Stimulated activated CD4-positive, alpha-beta T cell treated with anti-CD3 and anti-CD28 coated beads, Interleukin-4, amount 100 ng/mL, for 1 hour (primary cell): ENCODE measurements around the gene SSUH2.
"Not testable (repeated sequence)": the region's sequence is repeated elsewhere in the genome, so short reads cannot be mapped to it uniquely, and the experiment has no call there.

Experiments
- DNase-seq: peaks from one replicate; pipeline ENCODE4 v3.0.0-alpha.2; 2020

SSUH2 gene

GRCh38 chr3:8658306-8659212, 14.0 kb upstream of the SSUH2 start:
- no peak for DNase-seq

GRCh38 chr3:8657804-8658305, 13.3 kb upstream of the SSUH2 start:
- no peak for DNase-seq

DNA sequence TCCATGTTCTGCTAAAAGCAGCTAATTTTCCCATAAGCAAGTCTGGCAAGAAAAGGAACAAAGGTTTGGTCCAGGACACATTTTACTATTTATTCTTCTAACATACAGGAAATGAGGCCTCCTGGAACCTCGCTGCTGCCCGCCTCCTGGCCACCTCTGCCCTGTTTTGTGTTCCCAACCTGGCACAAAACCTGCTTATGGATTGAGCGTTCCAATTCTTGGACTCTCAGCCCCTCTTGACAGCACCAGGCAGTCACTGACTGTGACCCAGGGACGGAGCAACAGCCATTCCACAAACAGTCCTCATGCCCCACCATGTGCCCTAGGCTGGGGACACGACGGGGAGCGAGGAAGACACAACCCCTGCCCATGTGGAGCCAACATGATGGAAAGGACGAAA, 11.6 kb upstream of the SSUH2 start:
- DNase-seq: no peak

DNA sequence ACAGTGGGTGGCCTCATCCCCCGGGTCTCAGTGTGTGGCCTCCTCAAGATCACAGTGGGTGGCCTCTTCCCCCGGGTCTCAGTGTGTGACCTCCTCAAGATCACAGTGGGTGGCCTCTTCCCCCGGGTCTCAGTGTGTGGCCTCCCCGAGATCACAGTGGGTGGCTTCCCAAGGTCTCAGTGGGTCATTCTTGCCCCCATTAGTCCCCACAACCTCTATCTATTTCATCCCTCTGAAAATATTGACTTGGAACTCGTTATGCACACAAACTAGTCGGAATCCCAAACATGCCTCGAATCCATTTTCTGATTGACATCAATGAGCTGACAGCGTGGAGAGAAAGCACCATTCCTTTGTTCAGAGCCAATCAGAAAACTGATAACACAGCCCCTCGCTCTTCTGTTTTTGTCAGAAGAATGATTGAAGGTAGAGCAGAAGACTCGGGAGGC, 10.8 kb upstream of the SSUH2 start:
- no peak for DNase-seq

DNA sequence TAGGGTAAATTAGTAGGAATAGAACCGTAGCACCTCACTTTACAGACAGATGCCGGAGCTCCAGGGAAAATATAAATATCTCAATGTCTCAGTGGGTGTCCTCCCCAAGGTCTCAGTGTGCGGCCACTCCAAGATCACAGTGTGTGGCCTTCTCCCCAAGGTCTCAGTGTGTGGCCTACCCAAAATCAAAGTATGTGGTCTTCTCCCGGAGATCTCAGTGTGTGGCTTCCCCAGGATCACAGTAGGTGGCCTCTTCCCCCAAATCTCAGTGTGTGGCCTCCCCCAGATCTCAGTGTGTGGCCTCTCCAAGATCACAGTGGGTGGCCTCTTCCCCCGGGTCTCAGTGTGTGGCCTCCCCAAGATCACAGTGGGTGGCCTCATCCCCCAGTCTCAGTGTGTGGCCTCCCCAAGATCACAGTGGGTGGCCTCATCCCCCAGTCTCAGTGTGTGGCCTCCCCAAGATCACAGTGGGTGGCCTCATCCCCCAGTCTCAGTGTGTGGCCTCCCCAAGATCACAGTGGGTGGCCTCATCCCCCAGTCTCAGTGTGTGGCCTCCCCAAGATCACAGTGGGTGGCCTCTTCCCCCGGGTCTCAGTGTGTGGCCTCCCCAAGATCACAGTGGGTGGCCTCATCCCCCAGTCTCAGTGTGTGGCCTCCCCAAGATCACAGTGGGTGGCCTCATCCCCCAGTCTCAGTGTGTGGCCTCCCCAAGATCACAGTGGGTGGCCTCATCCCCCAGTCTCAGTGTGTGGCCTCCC, 10.2 kb upstream of the SSUH2 start:
- not testable (repeated sequence) for DNase-seq

DNA sequence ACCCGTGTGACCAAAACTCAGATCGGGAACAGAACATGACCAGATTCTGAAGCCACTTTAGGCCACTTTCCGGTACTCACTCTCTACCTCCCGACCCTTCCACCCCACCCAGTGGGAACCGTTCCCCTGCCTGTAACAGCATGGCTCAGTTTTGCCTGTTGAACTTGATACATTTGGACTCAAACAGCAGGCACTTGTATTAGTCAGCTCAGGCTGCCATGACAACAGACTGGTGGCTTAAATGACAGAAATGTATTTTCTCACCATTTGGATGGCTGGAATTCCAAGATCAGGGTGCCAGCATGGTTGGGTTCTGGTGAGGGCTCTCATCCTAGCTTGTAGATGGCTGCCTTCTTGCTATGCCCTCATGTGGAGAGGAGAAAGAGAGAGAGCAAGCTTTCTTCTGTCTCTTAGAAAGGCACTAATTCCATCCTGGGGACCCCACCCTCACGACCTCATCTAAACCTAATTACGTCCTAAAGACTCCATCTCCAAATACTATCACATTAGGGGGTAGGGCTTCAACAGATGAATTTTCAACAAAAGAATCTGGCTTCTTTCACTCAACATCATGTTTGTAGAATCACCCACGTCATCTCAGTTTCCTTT, 9.3 kb upstream of the SSUH2 start:
- no peak for DNase-seq

DNA sequence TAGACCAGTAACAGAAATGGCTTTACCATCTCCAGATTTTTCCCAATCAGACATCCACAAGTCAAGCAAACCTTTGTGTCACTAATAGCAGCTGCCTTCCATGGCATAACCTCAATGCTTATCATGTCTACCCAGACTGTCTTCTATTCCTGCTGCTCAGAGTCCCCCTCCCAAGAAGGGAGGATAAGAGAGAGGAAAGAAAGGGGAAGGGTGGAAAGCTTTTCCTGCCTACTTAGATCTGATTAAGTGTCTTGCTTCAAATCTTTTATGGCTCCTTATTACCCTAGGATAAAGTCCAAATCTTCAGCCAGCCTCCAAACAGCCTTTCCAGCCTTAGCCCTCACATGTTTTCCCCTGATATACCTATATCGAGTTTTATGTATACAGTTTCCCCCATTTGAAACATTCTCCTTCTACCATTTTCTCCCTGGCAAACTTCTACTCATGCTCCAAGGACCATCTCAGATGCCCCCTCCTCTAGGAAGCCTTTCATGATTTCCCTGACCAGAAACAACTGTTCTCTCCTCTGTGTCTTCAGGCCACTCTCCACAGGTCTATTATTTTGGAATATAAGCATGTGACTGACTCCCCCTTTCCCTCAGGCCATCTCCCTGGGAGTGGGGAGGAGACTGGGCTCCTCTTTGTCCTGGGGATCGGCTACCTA, 7.9 kb upstream of the SSUH2 start:
- no peak for DNase-seq

DNA sequence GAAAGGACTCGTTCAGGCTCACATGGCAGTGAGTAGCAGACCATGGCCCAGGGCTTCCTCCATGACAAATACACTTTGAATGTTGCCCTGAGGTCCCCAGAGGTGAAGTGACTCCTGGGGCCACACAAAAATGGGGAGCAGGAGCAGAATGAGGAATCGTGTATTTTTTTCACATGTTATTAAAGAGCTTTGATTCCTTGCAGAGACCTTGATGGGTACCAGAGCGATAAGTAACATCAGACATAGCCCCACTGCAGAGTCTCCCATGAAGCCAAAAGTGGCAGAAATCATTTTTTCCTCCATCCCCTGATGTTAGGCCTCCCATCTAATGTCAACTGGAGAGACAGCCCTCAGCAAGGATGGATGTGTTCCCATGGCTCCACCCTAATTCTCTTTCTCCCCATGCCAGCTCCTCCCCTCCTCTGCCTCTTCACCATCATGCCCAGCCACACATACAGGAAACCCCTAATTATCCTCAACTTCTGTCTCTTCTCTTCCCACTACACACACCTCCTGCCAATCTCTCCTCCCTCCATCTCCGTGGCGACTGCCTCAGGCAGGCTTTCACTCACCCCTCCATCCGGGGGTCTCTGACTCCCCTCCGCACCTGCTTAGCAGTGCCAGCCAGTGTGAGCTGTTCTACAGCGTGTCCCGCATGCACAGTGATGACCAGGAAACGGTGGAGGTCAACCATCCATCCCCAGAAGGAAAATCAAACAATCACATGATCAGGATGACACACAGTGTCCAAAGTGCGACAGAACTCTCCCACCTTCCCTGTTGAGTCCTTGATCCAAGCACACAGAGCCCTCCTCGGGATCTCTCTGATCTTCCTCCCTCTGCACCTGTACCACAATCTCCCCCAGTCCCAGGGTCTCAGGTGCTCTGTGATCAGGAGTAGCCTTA, 7.1 kb upstream of the SSUH2 start:
- no peak for DNase-seq

- no peak for DNase-seq
Observed at GRCh38 chr3:8650583-8651416, 6.2 kb upstream of the SSUH2 start.

- DNase-seq: no peak
Observed at GRCh38 chr3:8649757-8650156, 5.2 kb upstream of the SSUH2 start.

DNA sequence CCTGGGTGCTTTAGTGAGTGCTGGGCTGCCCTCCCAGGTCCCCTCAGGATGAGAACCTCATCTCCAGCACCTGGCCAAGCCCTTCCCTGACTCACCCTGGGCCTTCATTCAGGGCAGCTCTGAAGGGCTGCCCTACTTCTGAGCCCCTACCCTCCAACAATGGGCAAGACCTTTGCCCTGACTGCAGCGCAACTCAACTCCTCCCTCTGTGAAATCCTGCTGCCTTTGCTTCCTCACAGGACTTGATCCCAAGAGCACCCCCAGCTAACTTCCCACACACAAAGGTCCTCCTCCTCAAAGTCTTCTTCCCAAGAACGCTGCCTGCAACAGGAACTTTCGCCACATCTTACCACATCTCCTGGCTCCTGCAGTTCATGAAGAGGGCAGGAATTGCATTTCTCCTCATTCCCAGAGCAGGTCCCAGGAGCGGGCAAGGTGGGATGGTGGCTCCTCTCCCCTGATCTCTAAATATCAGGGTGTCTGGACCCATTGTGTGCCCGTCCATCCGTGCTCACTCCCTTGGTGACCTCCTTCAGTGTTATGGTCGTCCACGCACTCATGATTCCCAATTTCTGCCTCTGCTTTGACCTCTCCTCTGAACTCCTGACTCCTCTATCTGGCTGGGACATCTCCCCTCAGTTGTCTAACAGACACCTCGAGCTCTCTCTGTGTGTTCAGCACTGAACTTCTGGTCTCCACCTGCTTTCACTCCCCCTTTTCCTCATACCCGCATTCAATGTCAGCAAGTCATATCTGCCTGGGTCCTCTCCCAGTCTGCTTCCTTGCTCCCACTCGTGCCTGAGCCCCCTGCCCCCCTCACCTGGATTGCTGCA, 4.5 kb upstream of the SSUH2 start:
- DNase-seq: no peak

DNA sequence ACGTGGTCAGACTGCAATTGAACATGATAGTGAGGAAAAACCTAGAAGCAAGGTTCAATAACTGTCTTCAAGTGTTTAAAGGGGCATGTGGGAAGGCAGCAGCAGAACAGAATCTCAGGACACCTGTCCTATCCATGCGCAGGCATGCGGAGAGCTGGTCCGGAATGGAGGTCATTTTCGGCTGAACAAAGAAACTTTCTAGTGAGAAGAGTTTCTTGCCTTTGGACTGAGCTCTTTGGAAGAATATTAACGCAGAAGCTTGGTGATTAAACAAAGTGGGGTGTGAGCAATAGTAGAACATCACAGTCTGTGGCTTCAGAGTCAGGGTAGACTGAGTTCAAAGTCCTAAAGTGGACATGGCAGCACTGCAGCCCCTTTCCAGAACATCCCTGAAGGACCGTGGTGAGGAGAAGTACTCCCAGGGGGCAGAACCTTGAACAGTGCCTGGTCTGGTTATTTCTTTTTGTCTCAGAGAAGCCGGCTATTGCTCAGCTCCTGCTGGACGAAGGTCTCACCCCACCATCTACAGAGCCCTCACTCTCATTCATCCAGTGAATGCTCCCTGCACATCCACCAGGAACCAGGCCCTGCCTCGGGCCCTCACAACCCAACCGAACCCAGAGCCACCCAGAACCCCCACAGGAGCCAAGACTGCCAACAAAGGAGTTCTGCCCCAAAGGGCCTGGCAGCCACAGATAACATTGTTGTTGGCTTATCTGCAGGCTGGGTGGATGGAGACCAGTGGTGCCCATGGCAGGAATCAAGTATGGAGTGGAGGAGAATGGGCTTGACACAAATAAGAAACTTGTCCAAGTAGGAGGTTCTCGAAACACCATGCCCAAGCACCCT, 2.8 kb upstream of the SSUH2 start:
- DNase-seq: no peak

DNA sequence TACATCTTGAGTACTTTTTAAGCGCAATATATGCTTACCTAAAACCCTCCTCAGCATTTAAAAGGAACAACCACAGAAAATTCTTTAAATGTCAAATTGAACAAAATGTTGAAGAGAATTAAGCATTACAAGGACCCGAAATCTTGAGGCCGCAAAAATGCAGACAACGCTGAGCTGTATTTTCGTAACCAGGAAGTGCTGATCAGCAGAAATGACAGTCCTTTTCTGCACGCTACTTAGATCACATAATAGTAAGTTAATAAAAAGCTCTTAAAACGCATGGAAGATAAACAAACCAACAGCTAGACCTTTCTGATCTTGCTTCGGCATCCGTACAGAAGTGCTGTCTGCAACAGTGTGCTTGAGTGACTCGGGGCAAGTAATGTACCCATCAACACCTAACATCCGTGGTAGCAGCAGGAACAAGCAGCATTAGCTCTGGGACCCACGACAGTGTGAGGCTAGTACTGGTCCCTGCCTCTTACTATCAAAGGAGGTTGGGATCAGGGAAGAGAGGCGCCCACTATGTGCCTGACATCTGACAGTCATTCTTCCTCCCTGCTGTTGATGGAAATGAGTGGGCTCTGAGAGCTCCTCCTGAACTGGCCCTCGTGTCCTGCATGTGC, 1.8 kb upstream of the SSUH2 start:
- DNase-seq: no peak

- DNase-seq: no peak
Observed at GRCh38 chr3:8645712-8646111, 1.1 kb upstream of the SSUH2 start.

DNA sequence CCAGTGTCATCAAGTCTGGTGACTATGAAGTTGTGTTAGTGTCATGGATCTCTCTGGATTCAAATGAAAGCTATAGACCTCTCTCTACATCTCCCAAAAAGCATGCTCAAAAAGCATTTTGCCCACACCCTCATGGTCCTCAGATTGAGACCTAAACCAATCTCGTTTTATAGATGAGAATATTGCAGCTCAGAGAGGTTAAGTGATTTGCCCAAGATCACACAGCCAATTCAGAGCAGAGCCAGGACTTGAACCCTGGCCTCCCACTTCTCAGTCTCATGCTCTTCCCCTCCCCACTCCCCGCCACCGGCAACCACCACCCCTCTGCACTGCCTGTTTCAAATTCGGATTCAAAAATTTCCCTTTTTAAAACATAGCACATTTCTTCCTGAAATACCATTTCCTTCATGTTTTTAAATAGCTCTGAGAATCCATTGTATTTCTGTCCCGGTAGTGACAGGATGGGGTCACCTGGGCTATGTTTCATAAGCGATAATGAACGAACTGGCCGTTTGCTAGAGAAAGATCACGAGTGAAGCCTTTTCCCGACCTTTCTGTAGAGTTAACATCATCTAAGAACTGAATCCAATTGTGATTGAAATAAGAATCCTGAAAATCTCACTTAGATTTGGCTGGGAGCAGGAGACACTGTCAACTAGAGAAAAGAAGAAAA, 769 bp downstream of the SSUH2 start:
- no peak for DNase-seq

DNA sequence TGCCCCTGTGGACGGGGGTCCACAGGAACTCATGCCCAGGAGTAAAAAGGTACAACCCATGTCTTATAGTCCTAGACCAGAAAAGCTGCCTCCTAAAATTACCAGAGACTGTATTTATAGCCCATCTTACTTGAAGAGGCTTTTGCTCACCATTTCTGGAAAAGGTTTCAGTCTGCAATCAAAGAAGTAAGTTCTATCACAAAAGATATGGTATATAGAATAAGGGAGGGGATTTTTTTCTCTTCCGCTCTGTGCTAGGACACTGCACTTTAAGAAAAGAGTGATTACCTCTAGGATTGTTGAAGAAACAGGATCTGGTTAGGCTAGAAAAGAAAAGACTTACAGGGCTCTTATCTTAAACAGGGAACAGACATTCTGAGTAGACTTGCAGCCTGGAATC, 2.6 kb downstream of the SSUH2 start:
- DNase-seq: no peak

- no peak for DNase-seq
Observed at GRCh38 chr3:8641472-8641871, 3.1 kb downstream of the SSUH2 start.

DNA sequence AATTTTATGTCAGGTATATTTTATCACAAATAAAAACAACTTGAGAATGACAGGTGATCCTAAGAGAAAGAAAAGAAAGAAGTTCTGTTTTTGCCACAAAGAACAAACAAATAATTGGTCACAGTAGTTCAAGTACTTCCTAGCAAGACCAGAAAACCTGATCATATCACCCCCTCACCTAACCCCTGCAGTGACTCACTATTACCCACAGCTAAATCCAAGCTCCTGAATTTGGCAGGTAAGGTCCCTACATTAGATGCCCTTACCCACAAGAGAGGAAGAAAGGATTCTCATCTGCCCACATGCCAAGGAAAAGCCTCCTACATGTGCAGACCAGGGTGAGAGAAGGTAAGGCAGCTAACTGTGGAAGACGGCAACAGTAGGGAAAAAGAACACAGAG, 4.4 kb downstream of the SSUH2 start:
- no peak for DNase-seq
